ENCODE data around the gene REEP6. TPM values are rescaled to one million over a fixed set of nuclear protein-coding genes. Genes with fewer than 3 reads are reported as not detected.

REEP6 gene
- total RNA-seq, 1 experiment from 2014 or later = 10.5 TPM

DNA sequence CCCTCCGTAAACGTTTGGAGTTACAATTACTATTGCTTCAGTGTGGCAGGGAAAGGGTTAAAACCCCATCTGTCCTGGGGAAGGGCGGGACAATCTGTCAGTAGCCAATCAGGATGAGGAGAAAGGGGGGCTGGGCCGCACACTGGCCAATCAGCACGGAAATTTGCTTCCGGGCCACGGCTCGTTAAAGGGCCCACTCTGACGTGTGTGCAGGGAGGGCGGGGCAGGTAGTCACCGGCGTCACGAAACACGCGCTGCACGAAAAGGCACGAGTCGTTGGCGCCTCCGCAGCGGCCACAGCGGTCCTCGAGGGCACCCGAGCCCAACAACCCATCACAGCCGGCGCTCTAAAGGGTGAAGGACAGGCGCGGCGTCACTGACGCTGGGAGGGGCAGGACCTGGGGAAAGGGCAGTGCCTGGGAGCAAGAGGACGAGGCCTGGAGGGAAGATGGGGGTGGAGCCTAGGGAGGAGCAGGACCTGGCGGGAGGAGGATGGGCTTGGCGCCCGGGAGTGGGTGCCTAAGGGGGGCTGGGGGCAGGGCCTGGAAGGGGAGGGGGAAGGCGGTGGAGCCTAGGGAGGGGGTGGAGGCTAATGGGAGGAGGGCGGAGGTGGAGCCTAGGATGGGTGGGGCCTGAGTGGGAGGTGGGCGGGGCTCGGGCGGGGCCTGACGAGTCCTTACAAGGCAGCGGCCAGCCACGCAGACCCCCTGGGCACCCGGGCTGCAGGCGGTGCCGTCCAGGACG is 17.0 kb downstream of the REEP6 start:
- H3K18ac ChIP-seq (ENCODE audit: insufficient read length, low read depth, low read length) = peak overlapping the region; percentile 61
- H2BK20ac ChIP-seq (ENCODE audit: low read depth, low read length, poor library complexity, severe bottlenecking) = no peak overlapping the region
- Mint-ChIP-seq H3K27ac (peak overlapping the region; percentile 95 to 99 (median 99); a peak in 6 of 7 replicates), H3K36me3 (ENCODE audit: insufficient read depth in 1 of 3, low read depth in 3 of 3) (no peaks in the 10 kb centered on the region), H3K4me1 (peaks cover 13 to 20% of the 10 kb centered on the region in 2 experiments), H3K4me3 (peak overlapping the region; percentile 86 to 96), H3K9me3 (peaks cover 0 to 4% of the 10 kb centered on the region in 2 experiments; a peak in 1 of 5 replicates), H3K27me3 (ENCODE audit: low read depth) (peaks cover 72% of the 10 kb centered on the region)
- H2BK5ac ChIP-seq (ENCODE audit: insufficient read length, low read length) = no peak overlapping the region
- H3K27me3 ChIP-seq (ENCODE audit: insufficient read depth, low read length) = no peaks in the 10 kb centered on the region; the same call in 1 of the 2 replicates
- H4K20me1 ChIP-seq (ENCODE audit: control insufficient read depth, insufficient read depth, insufficient read length) = no peaks in the 10 kb centered on the region
- no peak overlapping the region for H4K8ac ChIP-seq (replicated peaks; ENCODE audit: insufficient read length, low read depth, low read length)
- H3K4ac ChIP-seq (ENCODE audit: low read depth, low read length) = no peak overlapping the region
- no peak overlapping the region for H2AK5ac ChIP-seq (ENCODE audit: insufficient read length, low read length)
- H4K91ac ChIP-seq (ENCODE audit: insufficient read length, low read depth, low read length) = no peak overlapping the region
- DNase-seq = peak; percentile 98
- H3K27ac ChIP-seq (ENCODE audit: insufficient read length, low read depth, low read length) = no peak overlapping the region
- no peak overlapping the region for H3T11ph ChIP-seq (ENCODE audit: low read length)
- WGBS (ENCODE audit: extremely low coverage, insufficient read length, low lambda C conversion rate) = no CpG with 5 or more reads among the region's 46 CpGs
- TF ChIP-seq, protein P1, sequence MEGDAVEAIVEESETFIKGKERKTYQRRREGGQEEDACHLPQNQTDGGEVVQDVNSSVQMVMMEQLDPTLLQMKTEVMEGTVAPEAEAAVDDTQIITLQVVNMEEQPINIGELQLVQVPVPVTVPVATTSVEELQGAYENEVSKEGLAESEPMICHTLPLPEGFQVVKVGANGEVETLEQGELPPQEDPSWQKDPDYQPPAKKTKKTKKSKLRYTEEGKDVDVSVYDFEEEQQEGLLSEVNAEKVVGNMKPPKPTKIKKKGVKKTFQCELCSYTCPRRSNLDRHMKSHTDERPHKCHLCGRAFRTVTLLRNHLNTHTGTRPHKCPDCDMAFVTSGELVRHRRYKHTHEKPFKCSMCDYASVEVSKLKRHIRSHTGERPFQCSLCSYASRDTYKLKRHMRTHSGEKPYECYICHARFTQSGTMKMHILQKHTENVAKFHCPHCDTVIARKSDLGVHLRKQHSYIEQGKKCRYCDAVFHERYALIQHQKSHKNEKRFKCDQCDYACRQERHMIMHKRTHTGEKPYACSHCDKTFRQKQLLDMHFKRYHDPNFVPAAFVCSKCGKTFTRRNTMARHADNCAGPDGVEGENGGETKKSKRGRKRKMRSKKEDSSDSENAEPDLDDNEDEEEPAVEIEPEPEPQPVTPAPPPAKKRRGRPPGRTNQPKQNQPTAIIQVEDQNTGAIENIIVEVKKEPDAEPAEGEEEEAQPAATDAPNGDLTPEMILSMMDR (conservative IDR thresholded peaks at IDR 0.05) = no peak
- no peak overlapping the region for H4K5ac ChIP-seq (ENCODE audit: insufficient read length, low read depth, low read length)
- no peak overlapping the region for H2AFZ ChIP-seq (ENCODE audit: low read length)
- H3K4me1 ChIP-seq (ENCODE audit: insufficient read depth, low read length) = no peaks in the 10 kb centered on the region
- H2BK12ac ChIP-seq (ENCODE audit: insufficient read length, low read depth, low read length) = no peak overlapping the region
- H3K14ac ChIP-seq (ENCODE audit: insufficient read depth, low read length) = no peak overlapping the region
- H3K23me2 ChIP-seq (ENCODE audit: insufficient read length, low read depth, low read length, poor library complexity, severe bottlenecking) = peaks cover 11% of the 10 kb centered on the region
- no peak overlapping the region for H3K9ac ChIP-seq (ENCODE audit: extremely low read depth, insufficient read length, low read length)
- no peak overlapping the region for H2BK15ac ChIP-seq (ENCODE audit: low read depth, low read length)
- peak overlapping the region; percentile 14 for H3K4me2 ChIP-seq (ENCODE audit: insufficient read depth, insufficient read length, low read length)
- no peaks in the 10 kb centered on the region for H3K79me1 ChIP-seq (ENCODE audit: insufficient read depth, low read depth, low read length, poor library complexity, severe bottlenecking)
- H2BK120ac ChIP-seq (ENCODE audit: low read depth, low read length, poor library complexity, severe bottlenecking) = no peak overlapping the region
- no peaks in the 10 kb centered on the region for H3K79me2 ChIP-seq (ENCODE audit: insufficient read depth, low read length)
- H3K9me3 ChIP-seq (ENCODE audit: control insufficient read depth, low read depth, low read length) = no peaks in the 10 kb centered on the region
- no peak overlapping the region for H3K23ac ChIP-seq (ENCODE audit: insufficient read length, low read depth, low read length)
- H3K56ac ChIP-seq (ENCODE audit: insufficient read length, low read depth, low read length) = no peak overlapping the region
